Lower leg skin (tissue), 3 donors: ENCODE results near the gene ZFYVE19.

ENCODE experiments used
- POLR2A ChIP-seq, 2 donors: fragments of 450-650 bp; IDR thresholded peaks; one replicate each; pipeline ENCODE4 v1.6.1; 2016 to 2017; ENCODE audit warnings: antibody characterized with exemption in 2 of 2, mild to moderate bottlenecking in 1 of 2, moderate library complexity in 1 of 2
- TF ChIP-seq, protein P1 (sequence below), 3 donors: fragments of 450-650 bp; IDR thresholded peaks; one replicate each; pipeline ENCODE4 v1.5.1; 2016; ENCODE audit warnings: antibody characterized with exemption in 3 of 3, mild to moderate bottlenecking in 3 of 3, moderate library complexity in 2 of 3

DNA sequence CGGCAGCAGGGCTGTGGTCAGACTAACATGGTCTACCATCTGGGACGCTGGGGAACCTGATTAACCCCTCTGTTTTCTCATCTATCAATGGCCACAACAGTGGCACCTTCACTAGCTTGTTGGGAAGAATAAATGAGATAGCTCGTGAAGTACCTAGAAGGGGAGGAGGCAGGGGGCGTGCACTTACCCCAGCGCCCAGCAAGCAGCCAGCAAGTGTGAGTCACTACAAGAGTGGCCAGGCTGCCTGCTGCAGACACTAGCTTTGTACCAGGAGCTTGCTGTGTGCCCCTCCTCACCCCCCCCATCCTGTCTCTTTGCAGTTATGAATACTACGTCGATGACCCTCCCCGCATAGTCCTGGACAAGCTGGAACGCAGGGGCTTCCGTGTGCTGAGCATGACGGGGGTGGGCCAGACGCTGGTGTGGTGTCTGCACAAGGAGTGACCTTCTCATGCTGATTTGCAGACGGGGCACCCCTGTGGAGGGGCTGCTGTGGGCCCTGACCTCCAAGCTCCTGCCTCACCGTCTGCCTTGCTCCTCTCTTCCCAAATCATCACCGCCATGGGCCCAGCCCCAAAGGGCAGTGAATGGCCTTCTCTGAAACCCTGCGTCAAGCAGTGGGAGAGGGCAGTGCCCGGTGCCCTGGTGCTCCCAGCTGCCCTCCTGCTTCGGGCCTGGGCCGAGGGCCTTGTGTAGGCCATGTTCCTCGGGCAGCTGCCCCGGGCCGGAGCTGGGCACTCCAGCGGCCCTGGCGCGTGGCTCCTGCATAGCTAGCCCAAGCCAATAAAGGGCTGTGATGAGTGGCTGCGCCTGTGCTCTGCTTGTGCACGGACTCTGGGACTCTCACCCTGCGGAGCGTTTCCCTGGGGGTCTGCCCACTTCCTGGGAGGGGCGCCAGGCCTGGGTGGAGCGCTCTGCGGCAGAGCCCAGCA is 39.7 kb upstream of the ZFYVE19 start:
- TF ChIP-seq POLR2A (IDR thresholded peaks at IDR 0.05): no peak
- TF ChIP-seq, protein P1, sequence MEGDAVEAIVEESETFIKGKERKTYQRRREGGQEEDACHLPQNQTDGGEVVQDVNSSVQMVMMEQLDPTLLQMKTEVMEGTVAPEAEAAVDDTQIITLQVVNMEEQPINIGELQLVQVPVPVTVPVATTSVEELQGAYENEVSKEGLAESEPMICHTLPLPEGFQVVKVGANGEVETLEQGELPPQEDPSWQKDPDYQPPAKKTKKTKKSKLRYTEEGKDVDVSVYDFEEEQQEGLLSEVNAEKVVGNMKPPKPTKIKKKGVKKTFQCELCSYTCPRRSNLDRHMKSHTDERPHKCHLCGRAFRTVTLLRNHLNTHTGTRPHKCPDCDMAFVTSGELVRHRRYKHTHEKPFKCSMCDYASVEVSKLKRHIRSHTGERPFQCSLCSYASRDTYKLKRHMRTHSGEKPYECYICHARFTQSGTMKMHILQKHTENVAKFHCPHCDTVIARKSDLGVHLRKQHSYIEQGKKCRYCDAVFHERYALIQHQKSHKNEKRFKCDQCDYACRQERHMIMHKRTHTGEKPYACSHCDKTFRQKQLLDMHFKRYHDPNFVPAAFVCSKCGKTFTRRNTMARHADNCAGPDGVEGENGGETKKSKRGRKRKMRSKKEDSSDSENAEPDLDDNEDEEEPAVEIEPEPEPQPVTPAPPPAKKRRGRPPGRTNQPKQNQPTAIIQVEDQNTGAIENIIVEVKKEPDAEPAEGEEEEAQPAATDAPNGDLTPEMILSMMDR (IDR thresholded peaks at IDR 0.05): no peak
